ENCODE data around the gene CPT1A.

GRCh38 chr11:68748061-68748460 lies 93.7 kb downstream of the CPT1A start:
- TF ChIP-seq CTCF (IDR thresholded peaks at IDR 0.05; ENCODE audit: low read depth, low read length) = no peak
- no peak for TF ChIP-seq POLR2A (IDR thresholded peaks at IDR 0.05; ENCODE audit: extremely low read depth, insufficient read length)
- no peak for TF ChIP-seq MYC (IDR thresholded peaks at IDR 0.05; ENCODE audit: low read depth, low read length)
- TF ChIP-seq MAX (IDR thresholded peaks at IDR 0.05; ENCODE audit: low read depth, low read length) = no peak
